ENCODE data around the gene MEX3A. TPM values are rescaled to one million over a fixed set of nuclear protein-coding genes. Genes with fewer than 3 reads are reported as not detected.

The MEX3A gene
- total RNA-seq, 2 experiments from 2014 or later, result 5.3 TPM

DNA sequence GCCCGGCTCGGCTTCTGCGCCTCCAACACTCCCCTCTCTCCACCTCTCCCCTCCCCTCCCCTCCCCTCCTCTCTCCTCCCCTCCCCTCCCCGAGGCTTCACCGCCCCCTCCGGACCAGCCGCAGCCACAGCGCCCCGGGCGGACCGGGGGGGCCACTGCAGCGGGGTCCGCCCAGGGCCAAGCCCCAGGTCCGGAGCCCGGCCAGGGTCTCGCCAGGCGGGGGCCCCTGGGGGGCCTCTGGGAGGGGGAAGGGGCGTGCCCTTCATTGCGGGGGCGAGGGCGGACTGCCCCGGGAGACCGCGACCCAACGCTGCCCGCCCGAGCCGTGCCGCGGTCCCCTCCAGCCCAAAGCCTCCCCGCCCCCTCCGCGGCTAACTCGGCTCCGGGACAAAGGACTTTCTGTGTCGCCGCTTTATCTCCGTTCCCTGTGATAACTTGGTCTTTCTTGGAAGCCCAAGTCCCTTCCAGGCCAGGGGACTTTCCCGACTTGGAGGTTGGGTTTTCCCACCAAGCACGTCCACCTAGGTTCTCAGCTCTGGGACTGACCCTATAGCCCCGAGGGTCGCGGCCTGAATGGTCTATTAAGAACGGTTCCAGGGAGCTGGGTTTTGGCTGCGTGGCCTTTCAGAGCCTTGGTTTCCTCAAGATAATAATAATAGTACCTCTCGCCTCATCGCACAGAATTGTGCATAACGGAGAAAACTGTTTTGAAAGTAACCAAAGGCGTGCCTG is 28.3 kb downstream of the MEX3A start, which contains the start of gene UBQLN4:
TSS of gene UBQLN4 (minus strand) at position 31 of the 732 bp plus-strand sequence. CDS start 97 bp downstream, outside the sequence.
- intact Hi-C loops (cut with micrococcal nuclease; ENCODE audit: unreplicated experiment), result loop anchor here (2.0 kb wide), 2 partner anchors 33 to 119 kb away; partner anchors contain the start of genes KHDC4 and SSR2
- H3K4me2 ChIP-seq (ENCODE audit: low read length), result peak within 1 kb of the TSS; percentile 95
- H3K36me3 ChIP-seq (ENCODE audit: insufficient read depth, low read length), result peaks cover 19% of the 10 kb centered on the region
- CTCF ChIA-PET (ENCODE audit: unreplicated experiment), result interaction anchor here (0.6 kb wide), 3 partner anchors 9 to 64 kb away, joined by 5 to 7 read pairs (median 6); no protein-coding TSS in a partner anchor
- peak within 1 kb of the TSS; percentile 86 for H3K27ac ChIP-seq (ENCODE audit: low read depth, low read length, poor library complexity, severe bottlenecking)
- TSS peak; percentile 99 for BruUV-seq (replicated peaks)
- peak within 1 kb of the TSS; percentile 59 for H2AFZ ChIP-seq (ENCODE audit: low read length)
- POLR2A ChIA-PET, result interaction anchor here (0.6 to 0.7 kb wide), 3 partner anchors 15 to 139 kb away, joined by 3 to 6 read pairs (median 6); no protein-coding TSS in a partner anchor
- H4K20me1 ChIP-seq (ENCODE audit: insufficient read depth, low read length), result no peaks in the 10 kb centered on the region
- peak; percentile 91 for DNase-seq (ENCODE audit: low spot score)
- peak within 1 kb of the TSS; percentile 81 for H3K4me3 ChIP-seq (ENCODE audit: low read depth, low read length, poor library complexity, severe bottlenecking)
- no peak for TF ChIP-seq EZH2phosphoT487 (IDR thresholded peaks at IDR 0.05; ENCODE audit: borderline replicate concordance, low read depth, low read length)
- TF ChIP-seq, protein P1, sequence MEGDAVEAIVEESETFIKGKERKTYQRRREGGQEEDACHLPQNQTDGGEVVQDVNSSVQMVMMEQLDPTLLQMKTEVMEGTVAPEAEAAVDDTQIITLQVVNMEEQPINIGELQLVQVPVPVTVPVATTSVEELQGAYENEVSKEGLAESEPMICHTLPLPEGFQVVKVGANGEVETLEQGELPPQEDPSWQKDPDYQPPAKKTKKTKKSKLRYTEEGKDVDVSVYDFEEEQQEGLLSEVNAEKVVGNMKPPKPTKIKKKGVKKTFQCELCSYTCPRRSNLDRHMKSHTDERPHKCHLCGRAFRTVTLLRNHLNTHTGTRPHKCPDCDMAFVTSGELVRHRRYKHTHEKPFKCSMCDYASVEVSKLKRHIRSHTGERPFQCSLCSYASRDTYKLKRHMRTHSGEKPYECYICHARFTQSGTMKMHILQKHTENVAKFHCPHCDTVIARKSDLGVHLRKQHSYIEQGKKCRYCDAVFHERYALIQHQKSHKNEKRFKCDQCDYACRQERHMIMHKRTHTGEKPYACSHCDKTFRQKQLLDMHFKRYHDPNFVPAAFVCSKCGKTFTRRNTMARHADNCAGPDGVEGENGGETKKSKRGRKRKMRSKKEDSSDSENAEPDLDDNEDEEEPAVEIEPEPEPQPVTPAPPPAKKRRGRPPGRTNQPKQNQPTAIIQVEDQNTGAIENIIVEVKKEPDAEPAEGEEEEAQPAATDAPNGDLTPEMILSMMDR (conservative IDR thresholded peaks at IDR 0.05; ENCODE audit: low read length), result peak; percentile 63
- H3K4me1 ChIP-seq (ENCODE audit: insufficient read depth, low read length, poor library complexity, severe bottlenecking), result peaks cover 21% of the 10 kb centered on the region
- peaks cover 21% of the 10 kb centered on the region; the same call in 1 of the 2 replicates for H3K79me2 ChIP-seq (ENCODE audit: insufficient read depth, low read depth, low read length)
- no peaks in the 10 kb centered on the region for H3K9me2 ChIP-seq (ENCODE audit: insufficient read depth, low read length)
- H3K9me3 ChIP-seq (ENCODE audit: low read length), result no peaks in the 10 kb centered on the region

DNA sequence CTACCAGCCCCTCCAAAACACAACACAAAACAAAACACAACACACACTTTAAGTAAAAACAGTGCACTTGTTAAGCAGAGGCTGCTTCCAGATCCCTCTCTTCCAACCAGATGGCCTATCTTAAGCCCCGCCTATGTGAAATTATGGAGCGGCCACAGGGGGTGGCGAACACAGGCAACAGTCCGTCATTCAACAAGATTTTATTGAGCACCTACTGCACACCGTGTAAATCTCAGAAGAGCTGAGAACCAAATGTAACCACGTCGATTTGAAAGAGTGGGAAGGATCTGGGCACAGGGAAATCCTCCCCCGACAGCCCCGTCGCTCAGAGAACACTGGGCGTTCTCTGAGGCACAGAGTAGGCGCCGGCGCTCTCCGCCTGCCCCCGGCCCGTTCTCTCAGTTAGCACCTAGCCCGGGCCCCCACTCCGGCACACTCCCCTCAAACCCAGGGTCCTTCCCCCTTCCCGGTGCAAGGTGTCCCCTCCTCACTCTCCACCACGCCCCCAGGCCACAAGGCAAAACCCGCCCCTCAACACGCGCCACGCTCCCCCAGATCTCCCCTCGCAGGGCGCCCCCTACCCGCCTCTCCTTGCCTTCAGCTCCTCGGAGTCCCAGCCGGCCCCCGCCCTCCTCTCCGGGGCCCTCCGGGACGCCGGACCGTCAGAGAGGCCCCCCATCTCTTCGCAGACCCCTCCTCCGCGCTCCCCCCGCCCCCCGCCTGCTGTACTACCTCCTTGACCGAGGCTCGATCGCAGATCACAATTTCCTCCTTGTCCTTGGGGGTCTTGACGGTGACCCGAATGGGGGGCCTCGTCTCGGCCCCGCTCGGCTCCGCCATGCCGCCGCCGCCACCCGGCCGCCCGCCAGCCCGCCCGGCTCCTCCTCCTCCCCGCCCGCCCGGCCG is 29.1 kb downstream of the MEX3A start:
- Histone ChIP-seq H4K20me1 (ENCODE audit: insufficient read depth, low read length) (no peaks in the 10 kb centered on the region), H3K4me3 (ENCODE audit: low read depth, low read length, poor library complexity, severe bottlenecking) (peak overlapping the region; percentile 81), H3K4me2 (ENCODE audit: low read length) (peak overlapping the region; percentile 80), H3K9me3 (ENCODE audit: low read length) (no peaks in the 10 kb centered on the region), H3K27ac (ENCODE audit: low read depth, low read length, poor library complexity, severe bottlenecking) (peak overlapping the region; percentile 29), H3K9me2 (ENCODE audit: insufficient read depth, low read length) (no peaks in the 10 kb centered on the region), H3K36me3 (ENCODE audit: insufficient read depth, low read length) (peaks cover 23% of the 10 kb centered on the region), H3K79me2 (ENCODE audit: insufficient read depth, low read depth, low read length) (peaks cover 21% of the 10 kb centered on the region; the same call in 1 of the 2 replicates), H3K4me1 (ENCODE audit: insufficient read depth, low read length, poor library complexity, severe bottlenecking) (peaks cover 21% of the 10 kb centered on the region), H2AFZ (ENCODE audit: low read length) (peak overlapping the region; percentile 45; the same call in 1 of the 2 replicates)
- DNase-seq (ENCODE audit: low spot score), result peak; percentile 78
- TF ChIP-seq, protein P1 (conservative IDR thresholded peaks at IDR 0.05; ENCODE audit: low read length), result peak; percentile 54; the same call in 1 of the 2 replicates
- no peak for TF ChIP-seq EZH2phosphoT487 (IDR thresholded peaks at IDR 0.05; ENCODE audit: borderline replicate concordance, low read depth, low read length)
- BruUV-seq (replicated peaks), result no TSS peak
- ChIA-PET POLR2A (interaction anchor here (0.6 to 0.7 kb wide), 4 partner anchors 14 to 472 kb away, joined by 3 to 6 read pairs (median 4); no protein-coding TSS in a partner anchor), CTCF (ENCODE audit: unreplicated experiment) (interaction anchor here (0.5 to 0.6 kb wide), 4 partner anchors 8 to 63 kb away, joined by 3 to 7 read pairs (median 6); no protein-coding TSS in a partner anchor)
- intact Hi-C loops (cut with micrococcal nuclease; ENCODE audit: unreplicated experiment), result no loop called here

Measured in OCI-LY7 (cell line).